ENCODE results near the gene ADPRS.

DNA sequence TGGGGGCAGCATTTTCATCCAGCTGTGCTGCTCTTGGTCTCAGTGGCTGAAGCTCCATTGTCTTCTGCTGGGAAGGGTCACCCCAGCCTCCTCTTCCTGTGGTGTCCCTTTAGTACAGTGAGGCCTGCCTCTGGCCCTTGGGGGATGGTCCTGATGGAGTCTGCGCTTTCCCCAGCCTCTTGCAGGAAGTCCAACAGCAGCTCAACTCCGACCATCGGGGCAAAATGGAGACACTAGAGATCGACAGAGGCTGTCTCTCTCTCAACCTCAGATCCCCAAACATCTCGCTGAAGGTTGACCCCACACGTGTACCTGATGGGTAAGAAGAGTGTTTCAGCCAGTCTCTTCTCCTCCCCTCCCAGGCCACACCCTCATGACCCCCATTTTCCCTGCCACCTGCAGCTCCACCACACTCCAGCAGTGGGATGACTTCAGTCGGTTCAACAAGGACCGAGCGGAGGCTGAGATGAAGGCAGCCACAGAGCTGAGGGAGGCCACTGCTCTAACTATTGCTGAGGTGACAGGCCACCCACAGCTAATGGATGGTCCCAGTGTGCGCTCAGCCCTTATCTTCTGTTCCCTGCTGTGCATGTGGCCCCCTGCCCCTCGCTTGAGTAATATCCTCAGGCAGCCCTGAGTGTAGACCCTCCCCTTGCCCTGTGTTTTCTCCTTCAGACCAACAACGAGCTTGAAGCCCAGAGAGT, 2.0 kb upstream of the ADPRS start:
- no peak for TF ChIP-seq CEBPB (tag; IDR thresholded peaks at IDR 0.05)
- no peak for TF ChIP-seq ZNF239 (CRISPR knock-in tag; IDR thresholded peaks at IDR 0.05)
- TF ChIP-seq, protein P1, sequence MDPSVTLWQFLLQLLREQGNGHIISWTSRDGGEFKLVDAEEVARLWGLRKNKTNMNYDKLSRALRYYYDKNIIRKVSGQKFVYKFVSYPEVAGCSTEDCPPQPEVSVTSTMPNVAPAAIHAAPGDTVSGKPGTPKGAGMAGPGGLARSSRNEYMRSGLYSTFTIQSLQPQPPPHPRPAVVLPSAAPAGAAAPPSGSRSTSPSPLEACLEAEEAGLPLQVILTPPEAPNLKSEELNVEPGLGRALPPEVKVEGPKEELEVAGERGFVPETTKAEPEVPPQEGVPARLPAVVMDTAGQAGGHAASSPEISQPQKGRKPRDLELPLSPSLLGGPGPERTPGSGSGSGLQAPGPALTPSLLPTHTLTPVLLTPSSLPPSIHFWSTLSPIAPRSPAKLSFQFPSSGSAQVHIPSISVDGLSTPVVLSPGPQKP (CRISPR knock-in tag; IDR thresholded peaks at IDR 0.05) = no peak
- no peak for TF ChIP-seq TBL1XR1 (IDR thresholded peaks at IDR 0.05; ENCODE audit: low read length in 2 of 2)
- no peak for TF ChIP-seq ZFX (CRISPR knock-in tag; IDR thresholded peaks at IDR 0.05)
- TF ChIP-seq ZFP36 (IDR thresholded peaks at IDR 0.05; ENCODE audit: low read depth, low read length, partially characterized antibody) = no peak
- TF ChIP-seq ZNF224 (CRISPR knock-in tag; IDR thresholded peaks at IDR 0.05) = no peak
- no peak for TF ChIP-seq ZNF140 (CRISPR knock-in tag; IDR thresholded peaks at IDR 0.05)
- no peak for TF ChIP-seq RFX5 (IDR thresholded peaks at IDR 0.05; ENCODE audit: low read depth, low read length)
- no peak for TF ChIP-seq POLR2A (conservative IDR thresholded peaks at IDR 0.05)
- TF ChIP-seq, protein P2, sequence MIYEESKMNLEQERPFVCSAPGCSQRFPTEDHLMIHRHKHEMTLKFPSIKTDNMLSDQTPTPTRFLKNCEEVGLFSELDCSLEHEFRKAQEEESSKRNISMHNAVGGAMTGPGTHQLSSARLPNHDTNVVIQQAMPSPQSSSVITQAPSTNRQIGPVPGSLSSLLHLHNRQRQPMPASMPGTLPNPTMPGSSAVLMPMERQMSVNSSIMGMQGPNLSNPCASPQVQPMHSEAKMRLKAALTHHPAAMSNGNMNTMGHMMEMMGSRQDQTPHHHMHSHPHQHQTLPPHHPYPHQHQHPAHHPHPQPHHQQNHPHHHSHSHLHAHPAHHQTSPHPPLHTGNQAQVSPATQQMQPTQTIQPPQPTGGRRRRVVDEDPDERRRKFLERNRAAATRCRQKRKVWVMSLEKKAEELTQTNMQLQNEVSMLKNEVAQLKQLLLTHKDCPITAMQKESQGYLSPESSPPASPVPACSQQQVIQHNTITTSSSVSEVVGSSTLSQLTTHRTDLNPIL (CRISPR knock-in tag; IDR thresholded peaks at IDR 0.05) = no peak
- TF ChIP-seq, protein P3, sequence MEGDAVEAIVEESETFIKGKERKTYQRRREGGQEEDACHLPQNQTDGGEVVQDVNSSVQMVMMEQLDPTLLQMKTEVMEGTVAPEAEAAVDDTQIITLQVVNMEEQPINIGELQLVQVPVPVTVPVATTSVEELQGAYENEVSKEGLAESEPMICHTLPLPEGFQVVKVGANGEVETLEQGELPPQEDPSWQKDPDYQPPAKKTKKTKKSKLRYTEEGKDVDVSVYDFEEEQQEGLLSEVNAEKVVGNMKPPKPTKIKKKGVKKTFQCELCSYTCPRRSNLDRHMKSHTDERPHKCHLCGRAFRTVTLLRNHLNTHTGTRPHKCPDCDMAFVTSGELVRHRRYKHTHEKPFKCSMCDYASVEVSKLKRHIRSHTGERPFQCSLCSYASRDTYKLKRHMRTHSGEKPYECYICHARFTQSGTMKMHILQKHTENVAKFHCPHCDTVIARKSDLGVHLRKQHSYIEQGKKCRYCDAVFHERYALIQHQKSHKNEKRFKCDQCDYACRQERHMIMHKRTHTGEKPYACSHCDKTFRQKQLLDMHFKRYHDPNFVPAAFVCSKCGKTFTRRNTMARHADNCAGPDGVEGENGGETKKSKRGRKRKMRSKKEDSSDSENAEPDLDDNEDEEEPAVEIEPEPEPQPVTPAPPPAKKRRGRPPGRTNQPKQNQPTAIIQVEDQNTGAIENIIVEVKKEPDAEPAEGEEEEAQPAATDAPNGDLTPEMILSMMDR (IDR thresholded peaks at IDR 0.05 in 2 of 3, conservative IDR thresholded peaks at IDR 0.05 in 1 of 3; ENCODE audit: insufficient read depth in 2 of 3, low read depth in 1 of 3, low read length in 3 of 3) = no peak
